Ovary (tissue), 3 donors: ENCODE results near the gene SP6.

Experiments used
- EP300 ChIP-seq: sonication (generic); formaldehyde crosslinking; IDR thresholded peaks from one replicate; pipeline ENCODE4 v1.6.1; 2017; ENCODE audit warnings: antibody characterized with exemption
- POLR2A ChIP-seq: fragments of 450-650 bp; IDR thresholded peaks from one replicate; pipeline ENCODE4 v1.6.1; 2017; ENCODE audit warnings: antibody characterized with exemption, mild to moderate bottlenecking, moderate library complexity
- TF ChIP-seq, protein P1 (sequence below), 3 donors: fragments of 450-650 bp in 2 of 3; fragments of 200-600 bp in 1 of 3; IDR thresholded peaks; one replicate each; pipeline versions ENCODE4 v1.5.1 to v1.8.0; 2016 to 2022; ENCODE audit warnings: antibody characterized with exemption in 3 of 3, mild to moderate bottlenecking in 1 of 3
- donor health status: DM: no; HTN: no; CAD: no.

DNA sequence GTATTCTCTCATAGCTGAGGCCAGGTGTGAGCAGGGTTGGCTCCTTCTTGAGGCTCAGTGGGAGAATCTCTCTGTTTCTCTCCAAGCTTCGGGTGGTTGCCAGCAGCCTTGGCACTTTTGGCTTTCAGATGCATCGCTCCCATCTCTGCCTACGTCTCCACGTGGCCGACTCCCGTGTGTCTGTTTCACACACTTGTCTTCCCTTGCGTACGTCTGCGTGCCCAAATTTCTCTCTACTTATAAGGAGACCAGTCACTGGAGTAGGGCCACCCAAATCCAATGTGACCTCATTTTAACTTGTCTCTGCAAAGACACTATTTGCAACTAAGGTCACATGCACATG is 44.1 kb downstream of the SP6 start:
- TF ChIP-seq, protein P1, sequence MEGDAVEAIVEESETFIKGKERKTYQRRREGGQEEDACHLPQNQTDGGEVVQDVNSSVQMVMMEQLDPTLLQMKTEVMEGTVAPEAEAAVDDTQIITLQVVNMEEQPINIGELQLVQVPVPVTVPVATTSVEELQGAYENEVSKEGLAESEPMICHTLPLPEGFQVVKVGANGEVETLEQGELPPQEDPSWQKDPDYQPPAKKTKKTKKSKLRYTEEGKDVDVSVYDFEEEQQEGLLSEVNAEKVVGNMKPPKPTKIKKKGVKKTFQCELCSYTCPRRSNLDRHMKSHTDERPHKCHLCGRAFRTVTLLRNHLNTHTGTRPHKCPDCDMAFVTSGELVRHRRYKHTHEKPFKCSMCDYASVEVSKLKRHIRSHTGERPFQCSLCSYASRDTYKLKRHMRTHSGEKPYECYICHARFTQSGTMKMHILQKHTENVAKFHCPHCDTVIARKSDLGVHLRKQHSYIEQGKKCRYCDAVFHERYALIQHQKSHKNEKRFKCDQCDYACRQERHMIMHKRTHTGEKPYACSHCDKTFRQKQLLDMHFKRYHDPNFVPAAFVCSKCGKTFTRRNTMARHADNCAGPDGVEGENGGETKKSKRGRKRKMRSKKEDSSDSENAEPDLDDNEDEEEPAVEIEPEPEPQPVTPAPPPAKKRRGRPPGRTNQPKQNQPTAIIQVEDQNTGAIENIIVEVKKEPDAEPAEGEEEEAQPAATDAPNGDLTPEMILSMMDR (IDR thresholded peaks at IDR 0.05): no peak
- TF ChIP-seq POLR2A: no peak
- TF ChIP-seq EP300: no peak
